GM23248 (cell line): Measurements from ENCODE around the gene MAP7D2. TPM values are rescaled to one million over a fixed set of nuclear protein-coding genes. Genes with fewer than 3 reads are reported as not detected.

ENCODE experiments used
- DNase-seq: peaks from one replicate; pipeline ENCODE4 v3.0.0-alpha.2; 2015
- H2AFZ ChIP-seq: fragments of 200-600 bp; sonication (generic); 2 replicates; pipeline ENCODE4 v1.6.1; 2016; ENCODE audit warnings: antibody characterized with exemption
- H3F3A ChIP-seq: fragments of 200-600 bp; sonication (generic); 2 replicates; pipeline ENCODE4 v1.6.1; 2016; ENCODE audit warnings: mild to moderate bottlenecking, antibody characterized with exemption, mixed run types; ENCODE audit not compliant: insufficient read depth
- H3K27ac ChIP-seq: fragments of 200-600 bp; sonication (generic); 2 replicates; pipeline ENCODE4 v1.5.1; 2016; ENCODE audit warnings: mild to moderate bottlenecking
- H3K27me3 ChIP-seq: fragments of 200-600 bp; sonication (generic); replicated peaks from 2 replicates; pipeline ENCODE4 v1.6.1; 2016; ENCODE audit warnings: mild to moderate bottlenecking; ENCODE audit not compliant: insufficient read depth
- H3K36me3 ChIP-seq: fragments of 200-600 bp; sonication (generic); 2 replicates; pipeline ENCODE4 v1.6.1; 2016; ENCODE audit warnings: low read depth, mild to moderate bottlenecking
- H3K4me1 ChIP-seq: fragments of 200-600 bp; sonication (generic); 2 replicates; pipeline ENCODE4 v1.6.1; 2016; ENCODE audit warnings: mild to moderate bottlenecking; ENCODE audit not compliant: insufficient read depth
- H3K4me2 ChIP-seq: fragments of 200-600 bp; sonication (generic); one replicate; pipeline ENCODE4 v1.6.1; 2016; ENCODE audit warnings: mild to moderate bottlenecking; ENCODE audit not compliant: unreplicated experiment
- H3K4me3 ChIP-seq: fragments of 200-600 bp; sonication (generic); 2 replicates; pipeline ENCODE4 v1.5.1; 2016; ENCODE audit warnings: mild to moderate bottlenecking
- H3K79me2 ChIP-seq: fragments of 200-600 bp; sonication (generic); 2 replicates; pipeline ENCODE4 v1.6.1; 2016; ENCODE audit warnings: mild to moderate bottlenecking; ENCODE audit not compliant: insufficient read depth
- H3K9ac ChIP-seq: fragments of 200-600 bp; sonication (generic); 2 replicates; pipeline ENCODE4 v1.6.1; 2016; ENCODE audit warnings: mild to moderate bottlenecking
- H3K9me2 ChIP-seq: fragments of 200-600 bp; sonication (generic); 2 replicates; pipeline ENCODE4 v1.6.1; 2016; ENCODE audit warnings: mixed run types, mild to moderate bottlenecking, moderate library complexity; ENCODE audit not compliant: insufficient read depth
- H3K9me3 ChIP-seq: fragments of 200-600 bp; sonication (generic); one replicate; pipeline ENCODE4 v1.6.1; 2017; ENCODE audit warnings: low read depth
- H4K20me1 ChIP-seq: fragments of 200-600 bp; sonication (generic); 2 replicates; pipeline ENCODE4 v1.6.0; 2016; ENCODE audit not compliant: insufficient read depth
- EZH2 ChIP-seq: fragments of 200-600 bp; sonication (generic); IDR thresholded peaks from 2 replicates; pipeline ENCODE4 v1.6.1; 2018; ENCODE audit warnings: antibody characterized with exemption, mild to moderate bottlenecking; ENCODE audit not compliant: insufficient read depth, poor library complexity, severe bottlenecking
- EZH2phosphoT487 ChIP-seq: fragments of 200-600 bp; sonication (generic); IDR thresholded peaks from 2 replicates; pipeline ENCODE4 v1.6.1; 2018; ENCODE audit warnings: antibody characterized with exemption, moderate library complexity, mild to moderate bottlenecking, low read depth; ENCODE audit not compliant: insufficient read depth
- WGBS, 2 experiments: methylation state at CpG; one replicate each; pipeline ENCODE4 v1.1.6; 2015 to 2017; ENCODE audit warnings: low lambda C conversion rate in 2 of 2, low coverage in 1 of 2; ENCODE audit errors: missing lambda C conversion rate in 2 of 2; 5-methylcytosine and 5-hydroxymethylcytosine counted together
- in situ Hi-C: fragments of 300-500 bp; cut with MboI; formaldehyde crosslinking; loops from 2 replicates; pipeline ENCODE4 v1.15.0; 2020
- polyA plus RNA-seq: library from polyadenylated mRNA; unstranded; fragments of >200 nt; fragmentation: Nextera tagmentation; extraction: Ambion mirVana; gene quantifications from 2 replicates; pipeline ENCODE4 v1.2.1, GENCODE V29; 2016
- total RNA-seq: library from RNA; depleted of rRNA; stranded (reverse); fragments of >200 nt; shearing (Covaris generic); gene quantifications from 2 replicates; pipeline ENCODE4 v1.2.3, GENCODE V29; 2014

The MAP7D2 gene
- total and polyA plus RNA-seq, 2 experiments from 2014 or later: 0.11 to 0.32 TPM

- in situ Hi-C loops: no loop called here
- Histone ChIP-seq H3K79me2 (peaks cover 46% of the 10 kb centered on the region), H3K27me3 (no peaks in the 10 kb centered on the region), H3K9me3 (no peaks in the 10 kb centered on the region), H3K4me3 (peak within 1 kb of the TSS; percentile 82), H4K20me1 (peaks cover 15% of the 10 kb centered on the region), H3K9me2 (no peaks in the 10 kb centered on the region), H3K4me2 (peak within 1 kb of the TSS; percentile 96), H3K4me1 (peaks cover 14% of the 10 kb centered on the region; the same call in 1 of the 2 replicates), H2AFZ (peak within 1 kb of the TSS; percentile 48), H3K36me3 (peaks cover 10% of the 10 kb centered on the region), H3K9ac (peak within 1 kb of the TSS; percentile 96), H3F3A (peaks cover 25% of the 10 kb centered on the region), H3K27ac (peak within 1 kb of the TSS; percentile 91)
- 0% methylated on average over 19 to 61 of the region's 82 CpGs for WGBS, 2 experiments
- no peak for TF ChIP-seq EZH2phosphoT487
- TF ChIP-seq EZH2: no peak
- peak; percentile 97 for DNase-seq
Measured at GRCh38 chrX:20141281-20142220, 24.8 kb upstream of the MAP7D2 start, which contains the start of gene EIF1AX. Gene EIF1AX, minus strand, starts transcription at chrX:20141838. Its CDS starts 198 bp downstream, at chrX:20141640.

- peak overlapping the region; percentile 82 for H3K4me3 ChIP-seq
- H3K27ac ChIP-seq: peak overlapping the region; percentile 91
- WGBS, 2 experiments: 0 to 3% methylated on average over 3 of the region's 3 CpGs
- no peaks in the 10 kb centered on the region for H3K9me3 ChIP-seq
- H3K79me2 ChIP-seq: peaks cover 57% of the 10 kb centered on the region
- H3K27me3 ChIP-seq: no peaks in the 10 kb centered on the region
- in situ Hi-C loops: no loop called here
- DNase-seq: peak; percentile 27
- H3K9ac ChIP-seq: peak overlapping the region; percentile 96
- H3F3A ChIP-seq: peaks cover 28% of the 10 kb centered on the region
- peaks cover 21% of the 10 kb centered on the region for H3K36me3 ChIP-seq
- peaks cover 15% of the 10 kb centered on the region for H4K20me1 ChIP-seq
- peak overlapping the region; percentile 96 for H3K4me2 ChIP-seq
- no peak for TF ChIP-seq EZH2phosphoT487
- TF ChIP-seq EZH2: no peak
- H2AFZ ChIP-seq: no peak overlapping the region
- peaks cover 14% of the 10 kb centered on the region; the same call in 1 of the 2 replicates for H3K4me1 ChIP-seq
- no peaks in the 10 kb centered on the region for H3K9me2 ChIP-seq
Measured at GRCh38 chrX:20140420-20140819, 23.7 kb upstream of the MAP7D2 start.

GRCh38 chrX:20139966-20140365, 23.3 kb upstream of the MAP7D2 start:
- Histone ChIP-seq H3K4me1 (peaks cover 14% of the 10 kb centered on the region; the same call in 1 of the 2 replicates), H3K27me3 (no peaks in the 10 kb centered on the region), H2AFZ (no peak overlapping the region), H3K79me2 (peaks cover 62% of the 10 kb centered on the region), H3K9me3 (no peaks in the 10 kb centered on the region), H3F3A (peaks cover 28% of the 10 kb centered on the region), H3K27ac (peak overlapping the region; percentile 91), H3K4me3 (peak overlapping the region; percentile 82), H4K20me1 (peaks cover 15% of the 10 kb centered on the region), H3K36me3 (peaks cover 23% of the 10 kb centered on the region), H3K9ac (peak overlapping the region; percentile 96), H3K4me2 (peak overlapping the region; percentile 96), H3K9me2 (no peaks in the 10 kb centered on the region)
- 12 to 15% methylated on average over 2 of the region's 2 CpGs for WGBS, 2 experiments
- TF ChIP-seq EZH2 (no peak), EZH2phosphoT487 (no peak)
- in situ Hi-C loops: no loop called here
- DNase-seq: peak; percentile 90

- no peak overlapping the region for H3K4me3 ChIP-seq
- no peak for DNase-seq
- H3K79me2 ChIP-seq: peaks cover 79% of the 10 kb centered on the region
- 67 to 69% methylated on average over 3 to 5 of the region's 5 CpGs for WGBS, 2 experiments
- H3F3A ChIP-seq: peaks cover 34% of the 10 kb centered on the region
- no peaks in the 10 kb centered on the region for H3K9me3 ChIP-seq
- H3K27ac ChIP-seq: no peak overlapping the region
- in situ Hi-C loops: no loop called here
- no peaks in the 10 kb centered on the region for H3K9me2 ChIP-seq
- peaks cover 15% of the 10 kb centered on the region for H4K20me1 ChIP-seq
- no peak overlapping the region for H3K9ac ChIP-seq
- peaks cover 37% of the 10 kb centered on the region for H3K36me3 ChIP-seq
- no peak for TF ChIP-seq EZH2
- no peak for TF ChIP-seq EZH2phosphoT487
- no peak overlapping the region for H3K4me2 ChIP-seq
- H3K27me3 ChIP-seq: no peaks in the 10 kb centered on the region
- no peak overlapping the region for H2AFZ ChIP-seq
- H3K4me1 ChIP-seq: peaks cover 14% of the 10 kb centered on the region
Measured at GRCh38 chrX:20135944-20136343, 19.2 kb upstream of the MAP7D2 start.
